IMR-90 (cell line): Measurements from ENCODE around the gene CROCC. TPM values are rescaled to one million over a fixed set of nuclear protein-coding genes. Genes with fewer than 3 reads are reported as not detected.

Experiments
- ATAC-seq: fragments of 200-7000 bp; cut with Tn5 transposase; 2 replicates; pipeline ENCODE4 v1.9.1; 2020; ENCODE audit warnings: low read depth, mild to moderate bottlenecking, moderate library complexity
- BruUV-seq: library from RNA; stranded (reverse); fragments of 400-500 nt; replicated peaks from 2 replicates; lab custom pipeline; 2021; lab: Mats Ljungman, UMichigan
- CTCF ChIA-PET: fragments of 300-600 bp; formaldehyde crosslinking; extraction: SDS; loops from one replicate; lab custom pipeline; 2021; ENCODE audit warnings: antibody characterized with exemption; lab: Yijun Ruan, JAX
- POLR2A ChIA-PET: fragments of 300-600 bp; sonication (Branson Sonifier 250); formaldehyde crosslinking; loops from one replicate; lab custom pipeline; 2022; ENCODE audit warnings: antibody characterized with exemption; ENCODE audit not compliant: unreplicated experiment; lab: Charles Lee
- DNase-seq: peaks from one replicate; pipeline ENCODE4 v3.0.0; 2013
- H2AFZ ChIP-seq: replicated peaks from 2 replicates; pipeline ENCODE3; 2013; ENCODE audit warnings: low read length, mild to moderate bottlenecking; ENCODE audit not compliant: poor library complexity
- H2AK5ac ChIP-seq: 2 replicates; pipeline ENCODE4 v1.6.1; 2013; ENCODE audit warnings: low read depth, low read length, inconsistent platforms
- H2AK9ac ChIP-seq: replicated peaks from 2 replicates; pipeline ENCODE3; 2013; ENCODE audit warnings: mild to moderate bottlenecking, low read depth, low read length, moderate library complexity; ENCODE audit not compliant: poor library complexity
- H2BK120ac ChIP-seq: 2 replicates; pipeline ENCODE4 v1.6.1; 2013; ENCODE audit warnings: low read depth, low read length, inconsistent platforms
- H2BK15ac ChIP-seq: 3 replicates; pipeline ENCODE4 v1.6.1; 2013; ENCODE audit warnings: low read depth, low read length, inconsistent platforms
- H2BK20ac ChIP-seq: 2 replicates; pipeline ENCODE4 v1.6.1; 2013; ENCODE audit warnings: low read depth, mild to moderate bottlenecking, inconsistent platforms, low read length, moderate library complexity
- H2BK5ac ChIP-seq: 2 replicates; pipeline ENCODE4 v1.6.1; 2013; ENCODE audit warnings: mild to moderate bottlenecking, low read depth, low read length, inconsistent platforms; ENCODE audit not compliant: poor library complexity, severe bottlenecking
- H3K14ac ChIP-seq: replicated peaks from 2 replicates; pipeline ENCODE4 v1.6.1; 2013; ENCODE audit warnings: low read depth, low read length, inconsistent platforms
- H3K18ac ChIP-seq: 2 replicates; pipeline ENCODE4 v1.6.1; 2013; ENCODE audit warnings: low read depth, low read length, control low read depth
- H3K23ac ChIP-seq: 2 replicates; pipeline ENCODE4 v1.6.1; 2013; ENCODE audit warnings: low read depth, low read length, inconsistent platforms
- H3K27ac ChIP-seq: 2 replicates; pipeline ENCODE4 v1.5.1; 2013; ENCODE audit warnings: mild to moderate bottlenecking, control low read depth, low read length; ENCODE audit not compliant: insufficient read depth
- H3K27me3 ChIP-seq: 2 replicates; pipeline ENCODE4 v1.6.1; 2013; ENCODE audit warnings: low read length; ENCODE audit not compliant: control insufficient read depth, insufficient read depth
- H3K36me3 ChIP-seq: 2 replicates; pipeline ENCODE4 v1.6.1; 2013; ENCODE audit warnings: low read length, mixed read lengths; ENCODE audit not compliant: control insufficient read depth, insufficient read depth
- H3K4ac ChIP-seq: 2 replicates; pipeline ENCODE4 v1.6.1; 2013; ENCODE audit warnings: low read depth, low read length, inconsistent platforms
- H3K4me1 ChIP-seq: 2 replicates; pipeline ENCODE4 v1.6.1; 2013; ENCODE audit warnings: low read length, mixed read lengths; ENCODE audit not compliant: control insufficient read depth, insufficient read depth
- H3K4me2 ChIP-seq: 2 replicates; pipeline ENCODE4 v1.6.1; 2013; ENCODE audit warnings: low read depth, mild to moderate bottlenecking, control low read depth, low read length, moderate library complexity
- H3K4me3 ChIP-seq: 2 replicates; pipeline ENCODE4 v1.5.1; 2013; ENCODE audit warnings: low read depth, mild to moderate bottlenecking, control low read depth, low read length, moderate library complexity; ENCODE audit not compliant: insufficient read depth
- H3K56ac ChIP-seq: 2 replicates; pipeline ENCODE4 v1.6.1; 2013; ENCODE audit warnings: low read length, inconsistent platforms; ENCODE audit not compliant: insufficient read depth; ENCODE audit errors: extremely low read depth
- H3K79me1 ChIP-seq, 2 experiments: 2 replicates each; pipeline ENCODE4 v1.6.1; 2013; ENCODE audit warnings: low read length in 2 of 2, inconsistent platforms in 1 of 2, low read depth in 1 of 2
- H3K9ac ChIP-seq: 2 replicates; pipeline ENCODE4 v1.6.1; 2013; ENCODE audit warnings: low read depth, low read length, control low read depth
- H3K9me1 ChIP-seq: 2 replicates; pipeline ENCODE4 v1.6.1; 2013; ENCODE audit warnings: low read length, inconsistent platforms; ENCODE audit not compliant: insufficient read depth
- H3K9me3 ChIP-seq: 2 replicates; pipeline ENCODE4 v1.6.1; 2013; ENCODE audit warnings: low read length; ENCODE audit not compliant: control insufficient read depth, insufficient read depth
- H4K20me1 ChIP-seq: 2 replicates; pipeline ENCODE4 v1.6.1; 2013; ENCODE audit warnings: low read length, inconsistent platforms; ENCODE audit not compliant: insufficient read depth
- H4K5ac ChIP-seq: 2 replicates; pipeline ENCODE4 v1.6.1; 2013; ENCODE audit warnings: mild to moderate bottlenecking, low read depth, low read length, control low read depth
- H4K8ac ChIP-seq, 2 experiments: 2 replicates each; pipeline ENCODE4 v1.6.1; 2013; ENCODE audit warnings: low read depth in 2 of 2, low read length in 2 of 2, control low read depth in 1 of 2, inconsistent platforms in 1 of 2
- H4K91ac ChIP-seq: 2 replicates; pipeline ENCODE4 v1.6.1; 2013; ENCODE audit warnings: low read depth, low read length, inconsistent platforms; ENCODE audit not compliant: insufficient read depth
- MAFK ChIP-seq: IDR thresholded peaks from 2 replicates; pipeline ENCODE4 v1.6.1; 2012; ENCODE audit warnings: low read depth, low read length, improper control_type of control experiment
- WGBS, 2 experiments: methylation state at CpG; one replicate each; pipeline versions ENCODE4 v1.1.5 to v1.1.7; 2013; ENCODE audit warnings: missing lambda C conversion rate in 2 of 2; ENCODE audit not compliant: insufficient read length in 1 of 2; ENCODE audit errors: extremely low coverage in 2 of 2; 5-methylcytosine and 5-hydroxymethylcytosine counted together
- dilution Hi-C: fragments of 300-500 bp; cut with HindIII; formaldehyde crosslinking; loops from one replicate; pipeline ENCODE4 v1.14.3; 2018; ENCODE audit warnings: low sequenced_read_pairs; ENCODE audit not compliant: unreplicated experiment
- in situ Hi-C: fragments of 300-500 bp; cut with MboI; formaldehyde crosslinking; loops from 3 replicates; pipeline ENCODE4 v1.14.3; 2019; ENCODE audit warnings: low sequenced_read_pairs, inconsistent platforms, mixed read lengths
- intact Hi-C: fragments of 100-400 bp; cut with micrococcal nuclease; formaldehyde crosslinking; loops from 2 replicates; pipeline ENCODE4 v1.10.0; 2022
- polyA plus RNA-seq, 3 experiments: library from polyadenylated mRNA; depleted of rRNA; stranded (reverse); fragments of >200 nt; gene quantifications; 2 replicates each; pipeline ENCODE4 v1.2.3, GENCODE V29; 2012; ENCODE audit warnings: low replicate concordance in 1 of 3
- total RNA-seq: library from RNA; depleted of rRNA; stranded (reverse); fragments of >200 nt; gene quantifications from 2 replicates; pipeline ENCODE4 v1.2.3, GENCODE V29; 2012

The CROCC gene
- total and polyA plus RNA-seq, 2 of the 4 experiments (the other 2 are of a cell fraction): 7.5 to 13.7 TPM

DNA sequence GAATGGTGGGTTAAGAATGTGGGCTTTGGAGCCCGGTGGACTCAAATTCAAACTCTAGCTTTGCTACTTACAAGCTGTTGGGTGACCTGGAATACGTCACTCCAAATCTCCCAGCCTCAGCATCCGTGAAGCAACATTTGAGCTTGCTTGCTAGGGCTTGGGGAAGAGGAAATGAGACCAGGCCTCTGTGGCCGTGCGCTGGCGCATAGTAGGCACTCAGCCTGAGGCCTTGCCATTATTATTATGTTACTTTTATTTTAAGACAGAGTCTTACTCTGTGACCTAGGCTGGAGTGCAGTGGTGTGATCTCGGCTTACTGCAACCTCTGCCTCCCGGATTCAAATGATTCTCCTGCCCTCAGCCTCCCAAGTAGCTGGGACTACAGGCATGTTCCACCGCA lies 70.9 kb downstream of the CROCC start:
- TF ChIP-seq MAFK: no peak
- Histone ChIP-seq H2AK5ac (no peak overlapping the region), H3K14ac (no peak overlapping the region), H4K8ac (no peak overlapping the region), H2BK5ac (no peak overlapping the region), H3K79me1 (no peaks in the 10 kb centered on the region), H3K56ac (no peak overlapping the region), H3K9me3 (no peaks in the 10 kb centered on the region), H2AK9ac (no peak overlapping the region), H3K4me2 (no peak overlapping the region), H2BK20ac (no peak overlapping the region), H4K20me1 (no peaks in the 10 kb centered on the region), H2AFZ (no peak overlapping the region), H3K27me3 (no peaks in the 10 kb centered on the region), H3K36me3 (peaks cover 7% of the 10 kb centered on the region; the same call in 1 of the 2 replicates), H3K18ac (no peak overlapping the region), H4K5ac (no peak overlapping the region), H2BK15ac (no peak overlapping the region), H2BK120ac (no peak overlapping the region), H3K27ac (no peak overlapping the region), H3K4me1 (no peaks in the 10 kb centered on the region), H3K9me1 (no peaks in the 10 kb centered on the region), H4K91ac (no peak overlapping the region), H3K23ac (no peak overlapping the region), H3K4me3 (no peak overlapping the region), H3K9ac (no peak overlapping the region), H3K4ac (no peak overlapping the region)
- no peak for ATAC-seq
- no TSS peak for BruUV-seq
- dilution Hi-C loops: no loop called here
- ChIA-PET POLR2A (no interaction called here), CTCF (no interaction called here)
- intact Hi-C loops: no loop called here
- no peak for DNase-seq
- in situ Hi-C loops: no loop called here
- no CpG with 5 or more reads among the region's 9 CpGs for WGBS, 2 experiments
